ENCODE results near the gene KCNC3. TPM values are rescaled to one million over a fixed set of nuclear protein-coding genes. Genes with fewer than 3 reads are reported as not detected.

The KCNC3 gene
- total and polyA plus RNA-seq, 2 of the 13 experiments (the other 11 are each of a cell fraction or from before 2014, with no cell fraction given) = 0.29 to 1.7 TPM

GRCh38 chr19:50333737-50334617, 4.8 kb upstream of the KCNC3 start (continued):
- TF ChIP-seq GATAD1 (CRISPR knock-in tag; IDR thresholded peaks at IDR 0.05) (peak; percentile 63; the same call in 1 of the 2 replicates), ZBTB20 (CRISPR knock-in tag; IDR thresholded peaks at IDR 0.05; ENCODE audit: borderline replicate concordance, low read depth) (peak; percentile 48; the same call in 1 of the 2 replicates), ZNF781 (CRISPR knock-in tag; IDR thresholded peaks at IDR 0.05; ENCODE audit: borderline replicate concordance, not compliant biosample characterization) (peak; percentile 86), IKZF5 (CRISPR knock-in tag; IDR thresholded peaks at IDR 0.05) (peak; percentile 42; the same call in 1 of the 2 replicates), ZFP36L1 (CRISPR knock-in tag; IDR thresholded peaks at IDR 0.05) (peak; percentile 78), KAT7 (CRISPR knock-in tag; IDR thresholded peaks at IDR 0.05; ENCODE audit: borderline replicate concordance) (peak; percentile 29; the same call in 1 of the 2 replicates), ZFP91 (CRISPR knock-in tag; IDR thresholded peaks at IDR 0.05; ENCODE audit: borderline replicate concordance) (peak; percentile 47; the same call in 1 of the 2 replicates), ETV5 (CRISPR knock-in tag; IDR thresholded peaks at IDR 0.05; ENCODE audit: borderline replicate concordance) (peak; percentile 47; the same call in 1 of the 2 replicates), AGO1 (IDR thresholded peaks at IDR 0.05; ENCODE audit: low read depth, low read length, poor library complexity, severe bottlenecking) (peak; percentile 59), SOX6 (IDR thresholded peaks at IDR 0.05) (no peak), SOX6 (CRISPR knock-in tag; IDR thresholded peaks at IDR 0.05) (peak; percentile 59), MED8 (CRISPR knock-in tag; IDR thresholded peaks at IDR 0.05; ENCODE audit: insufficient replicate concordance) (peak; percentile 39), ZNF777 (CRISPR knock-in tag; IDR thresholded peaks at IDR 0.05) (peak; percentile 60; the same call in 1 of the 2 replicates)
- TF ChIP-seq, protein P1, sequence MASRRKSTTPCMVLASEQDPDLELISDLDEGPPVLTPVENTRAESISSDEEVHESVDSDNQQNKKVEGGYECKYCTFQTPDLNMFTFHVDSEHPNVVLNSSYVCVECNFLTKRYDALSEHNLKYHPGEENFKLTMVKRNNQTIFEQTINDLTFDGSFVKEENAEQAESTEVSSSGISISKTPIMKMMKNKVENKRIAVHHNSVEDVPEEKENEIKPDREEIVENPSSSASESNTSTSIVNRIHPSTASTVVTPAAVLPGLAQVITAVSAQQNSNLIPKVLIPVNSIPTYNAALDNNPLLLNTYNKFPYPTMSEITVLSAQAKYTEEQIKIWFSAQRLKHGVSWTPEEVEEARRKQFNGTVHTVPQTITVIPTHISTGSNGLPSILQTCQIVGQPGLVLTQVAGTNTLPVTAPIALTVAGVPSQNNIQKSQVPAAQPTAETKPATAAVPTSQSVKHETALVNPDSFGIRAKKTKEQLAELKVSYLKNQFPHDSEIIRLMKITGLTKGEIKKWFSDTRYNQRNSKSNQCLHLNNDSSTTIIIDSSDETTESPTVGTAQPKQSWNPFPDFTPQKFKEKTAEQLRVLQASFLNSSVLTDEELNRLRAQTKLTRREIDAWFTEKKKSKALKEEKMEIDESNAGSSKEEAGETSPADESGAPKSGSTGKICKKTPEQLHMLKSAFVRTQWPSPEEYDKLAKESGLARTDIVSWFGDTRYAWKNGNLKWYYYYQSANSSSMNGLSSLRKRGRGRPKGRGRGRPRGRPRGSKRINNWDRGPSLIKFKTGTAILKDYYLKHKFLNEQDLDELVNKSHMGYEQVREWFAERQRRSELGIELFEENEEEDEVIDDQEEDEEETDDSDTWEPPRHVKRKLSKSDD (CRISPR knock-in tag; IDR thresholded peaks at IDR 0.05; ENCODE audit: low read depth) = peak; percentile 57; the same call in 1 of the 2 replicates
- TF ChIP-seq, protein P2, sequence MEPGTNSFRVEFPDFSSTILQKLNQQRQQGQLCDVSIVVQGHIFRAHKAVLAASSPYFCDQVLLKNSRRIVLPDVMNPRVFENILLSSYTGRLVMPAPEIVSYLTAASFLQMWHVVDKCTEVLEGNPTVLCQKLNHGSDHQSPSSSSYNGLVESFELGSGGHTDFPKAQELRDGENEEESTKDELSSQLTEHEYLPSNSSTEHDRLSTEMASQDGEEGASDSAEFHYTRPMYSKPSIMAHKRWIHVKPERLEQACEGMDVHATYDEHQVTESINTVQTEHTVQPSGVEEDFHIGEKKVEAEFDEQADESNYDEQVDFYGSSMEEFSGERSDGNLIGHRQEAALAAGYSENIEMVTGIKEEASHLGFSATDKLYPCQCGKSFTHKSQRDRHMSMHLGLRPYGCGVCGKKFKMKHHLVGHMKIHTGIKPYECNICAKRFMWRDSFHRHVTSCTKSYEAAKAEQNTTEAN (CRISPR knock-in tag; conservative IDR thresholded peaks at IDR 0.05) = peak; percentile 89
- TF ChIP-seq, protein P3, sequence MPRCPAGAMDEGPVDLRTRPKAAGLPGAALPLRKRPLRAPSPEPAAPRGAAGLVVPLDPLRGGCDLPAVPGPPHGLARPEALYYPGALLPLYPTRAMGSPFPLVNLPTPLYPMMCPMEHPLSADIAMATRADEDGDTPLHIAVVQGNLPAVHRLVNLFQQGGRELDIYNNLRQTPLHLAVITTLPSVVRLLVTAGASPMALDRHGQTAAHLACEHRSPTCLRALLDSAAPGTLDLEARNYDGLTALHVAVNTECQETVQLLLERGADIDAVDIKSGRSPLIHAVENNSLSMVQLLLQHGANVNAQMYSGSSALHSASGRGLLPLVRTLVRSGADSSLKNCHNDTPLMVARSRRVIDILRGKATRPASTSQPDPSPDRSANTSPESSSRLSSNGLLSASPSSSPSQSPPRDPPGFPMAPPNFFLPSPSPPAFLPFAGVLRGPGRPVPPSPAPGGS (CRISPR knock-in tag; IDR thresholded peaks at IDR 0.05) = no peak
- TF ChIP-seq, protein P4, sequence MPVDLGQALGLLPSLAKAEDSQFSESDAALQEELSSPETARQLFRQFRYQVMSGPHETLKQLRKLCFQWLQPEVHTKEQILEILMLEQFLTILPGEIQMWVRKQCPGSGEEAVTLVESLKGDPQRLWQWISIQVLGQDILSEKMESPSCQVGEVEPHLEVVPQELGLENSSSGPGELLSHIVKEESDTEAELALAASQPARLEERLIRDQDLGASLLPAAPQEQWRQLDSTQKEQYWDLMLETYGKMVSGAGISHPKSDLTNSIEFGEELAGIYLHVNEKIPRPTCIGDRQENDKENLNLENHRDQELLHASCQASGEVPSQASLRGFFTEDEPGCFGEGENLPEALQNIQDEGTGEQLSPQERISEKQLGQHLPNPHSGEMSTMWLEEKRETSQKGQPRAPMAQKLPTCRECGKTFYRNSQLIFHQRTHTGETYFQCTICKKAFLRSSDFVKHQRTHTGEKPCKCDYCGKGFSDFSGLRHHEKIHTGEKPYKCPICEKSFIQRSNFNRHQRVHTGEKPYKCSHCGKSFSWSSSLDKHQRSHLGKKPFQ (CRISPR knock-in tag; IDR thresholded peaks at IDR 0.05; ENCODE audit: insufficient replicate concordance) = peak; percentile 50

Measured in HepG2 (cell line).